H1 (cell line): ENCODE data around the gene TAF10. TPM values are rescaled to one million over a fixed set of nuclear protein-coding genes. Genes with fewer than 3 reads are reported as not detected.

Source experiments
- CTCF ChIA-PET: fragments of 300-600 bp; sonication (Branson Sonifier 250); formaldehyde crosslinking; loops from one replicate; lab custom pipeline; 2021; ENCODE audit not compliant: partially characterized antibody; lab: Charles Lee
- POLR2A ChIA-PET: fragments of 300-600 bp; sonication (Branson Sonifier 250); formaldehyde crosslinking; loops from one replicate; lab custom pipeline; 2021; ENCODE audit warnings: inconsistent platforms; ENCODE audit not compliant: partially characterized antibody; lab: Charles Lee
- DNase-seq, 2 experiments: peaks; one replicate each; pipeline versions ENCODE4 v3.0.0 to v3.0.0-alpha.2; 2010 to 2022; ENCODE audit warnings: low spot score in 2 of 2, low read depth in 1 of 2, mixed read lengths in 1 of 2
- FAIRE-seq: peaks from 2 replicates; lab custom pipeline; 2011; peaks lifted over from hg19 to GRCh38; lab: Jason Lieb, UNC
- H2AFZ ChIP-seq: 2 replicates; pipeline ENCODE4 v1.8.1; 2012; ENCODE audit warnings: low read length, inconsistent platforms
- H2AK5ac ChIP-seq: 2 replicates; pipeline ENCODE4 v1.6.1; 2013; ENCODE audit warnings: low read depth, low read length
- H2BK120ac ChIP-seq: replicated peaks from 2 replicates; pipeline ENCODE3; 2013; ENCODE audit warnings: low read depth, low read length, inconsistent platforms
- H2BK12ac ChIP-seq: 2 replicates; pipeline ENCODE4 v1.6.1; 2013; ENCODE audit warnings: low read depth, low read length
- H2BK15ac ChIP-seq: 2 replicates; pipeline ENCODE4 v1.6.1; 2013; ENCODE audit warnings: low read length
- H2BK20ac ChIP-seq: 2 replicates; pipeline ENCODE4 v1.6.1; 2013; ENCODE audit warnings: low read length
- H2BK5ac ChIP-seq: 2 replicates; pipeline ENCODE4 v1.6.1; 2013; ENCODE audit warnings: low read depth, low read length
- H3K14ac ChIP-seq: 2 replicates; pipeline ENCODE4 v1.6.1; 2013; ENCODE audit warnings: inconsistent platforms; ENCODE audit not compliant: insufficient read length
- H3K18ac ChIP-seq: 2 replicates; pipeline ENCODE4 v1.6.1; 2013; ENCODE audit warnings: low read length; ENCODE audit errors: extremely low read depth
- H3K23ac ChIP-seq: 2 replicates; pipeline ENCODE4 v1.6.1; 2013; ENCODE audit warnings: inconsistent platforms; ENCODE audit not compliant: insufficient read length
- H3K23me2 ChIP-seq: 2 replicates; pipeline ENCODE4 v1.6.1; 2013; ENCODE audit warnings: low read depth, low read length
- H3K27ac ChIP-seq: 2 replicates; pipeline ENCODE4 v1.6.1; 2011; ENCODE audit warnings: low read depth, low read length, inconsistent platforms
- H3K27me3 ChIP-seq, 4 experiments: replicated peaks in 1 of 4; 1 replicate in 1 of 4; 2 replicates in 3 of 4; pipeline versions ENCODE4 v1.6.1 to v1.8.1; 2011 to 2013; ENCODE audit warnings: low read length in 3 of 4, mild to moderate bottlenecking in 3 of 4, inconsistent platforms in 2 of 4, mixed read lengths in 2 of 4, moderate library complexity in 1 of 4; ENCODE audit not compliant: control insufficient read depth in 3 of 4, insufficient read depth in 3 of 4; ENCODE audit errors: extremely low read depth in 1 of 4
- H3K36me3 ChIP-seq, 4 experiments: 2 replicates each; pipeline versions ENCODE4 v1.6.1 to v1.8.1; 2011 to 2013; ENCODE audit warnings: mild to moderate bottlenecking in 4 of 4, low read length in 3 of 4, moderate library complexity in 2 of 4, control low read depth in 1 of 4, inconsistent platforms in 1 of 4; ENCODE audit not compliant: insufficient read depth in 4 of 4, control insufficient read depth in 2 of 4
- H3K4ac ChIP-seq: replicated peaks from 2 replicates; pipeline ENCODE3; 2013; ENCODE audit warnings: low read length, low read depth, mixed read lengths, inconsistent platforms; ENCODE audit not compliant: insufficient read length
- H3K4me1 ChIP-seq, 4 experiments: replicated peaks in 1 of 4; 1 replicate in 1 of 4; 2 replicates in 3 of 4; pipeline versions ENCODE4 v1.6.1 to v1.8.1; 2011 to 2013; ENCODE audit warnings: low read length in 3 of 4, inconsistent platforms in 2 of 4, mixed read lengths in 1 of 4; ENCODE audit not compliant: insufficient read depth in 4 of 4, control insufficient read depth in 3 of 4
- H3K4me2 ChIP-seq, 2 experiments: 2 replicates each; pipeline versions ENCODE4 v1.6.1 to v1.8.1; 2011 to 2013; ENCODE audit warnings: low read depth in 2 of 2, low read length in 2 of 2, control low read depth in 1 of 2, inconsistent platforms in 1 of 2, mild to moderate bottlenecking in 1 of 2; ENCODE audit not compliant: insufficient read depth in 1 of 2
- H3K4me3 ChIP-seq, 4 experiments: fragments of 200-600, 300-600 bp in 1 of 4; sonication (generic), shearing (Covaris generic), sonication (Bioruptor Twin) in 1 of 4; 2 replicates each; pipeline versions ENCODE4 v1.5.1 to v1.8.1; 2011 to 2016; ENCODE audit warnings: low read length in 4 of 4, low read depth in 3 of 4, control low read depth in 2 of 4, inconsistent platforms in 2 of 4, mild to moderate bottlenecking in 2 of 4, mixed read lengths in 1 of 4, moderate library complexity in 1 of 4; ENCODE audit not compliant: insufficient read depth in 2 of 4; ENCODE audit errors: extremely low read depth in 1 of 4
- H3K56ac ChIP-seq: replicated peaks from 2 replicates; pipeline ENCODE3; 2013; ENCODE audit warnings: low read depth, mild to moderate bottlenecking, mixed read lengths, low read length, inconsistent platforms; ENCODE audit not compliant: insufficient read length
- H3K79me1 ChIP-seq: 2 replicates; pipeline ENCODE4 v1.6.1; 2013; ENCODE audit warnings: low read depth, low read length, control low read depth
- H3K79me2 ChIP-seq, 2 experiments: 2 replicates each; pipeline versions ENCODE4 v1.6.1 to v1.8.1; 2012 to 2013; ENCODE audit warnings: low read length in 2 of 2, mild to moderate bottlenecking in 2 of 2, inconsistent platforms in 1 of 2; ENCODE audit not compliant: insufficient read depth in 2 of 2, control insufficient read depth in 1 of 2
- H3K9ac ChIP-seq, 4 experiments: replicated peaks in 1 of 4; 1 replicate in 1 of 4; 2 replicates in 3 of 4; pipeline versions ENCODE4 v1.6.1 to v1.8.1; 2011 to 2013; ENCODE audit warnings: low read depth in 3 of 4, low read length in 3 of 4, control low read depth in 2 of 4, mild to moderate bottlenecking in 2 of 4, moderate library complexity in 2 of 4, inconsistent platforms in 1 of 4; ENCODE audit errors: extremely low read depth in 1 of 4
- H3K9me3 ChIP-seq, 2 experiments: 2 replicates each; pipeline versions ENCODE4 v1.6.1 to v1.8.1; 2012 to 2013; ENCODE audit warnings: mild to moderate bottlenecking in 2 of 2, moderate library complexity in 2 of 2, control low read depth in 1 of 2, inconsistent platforms in 1 of 2, low read depth in 1 of 2, low read length in 1 of 2, mixed read lengths in 1 of 2; ENCODE audit not compliant: insufficient read depth in 2 of 2
- H4K20me1 ChIP-seq, 2 experiments: replicated peaks in 1 of 2; 2 replicates each; pipeline versions ENCODE3 to v1.8.1; 2011 to 2013; ENCODE audit warnings: inconsistent platforms in 2 of 2, low read length in 2 of 2, mild to moderate bottlenecking in 1 of 2; ENCODE audit not compliant: insufficient read depth in 2 of 2, control insufficient read depth in 1 of 2
- H4K5ac ChIP-seq: 2 replicates; pipeline ENCODE4 v1.6.1; 2013; ENCODE audit warnings: low read length, low read depth, mixed read lengths, inconsistent platforms; ENCODE audit not compliant: insufficient read length
- H4K8ac ChIP-seq: 2 replicates; pipeline ENCODE4 v1.8.0; 2013; ENCODE audit warnings: mild to moderate bottlenecking, moderate library complexity, low read length, inconsistent platforms; ENCODE audit not compliant: insufficient read depth; ENCODE audit errors: extremely low read depth
- H4K91ac ChIP-seq: replicated peaks from 2 replicates; pipeline ENCODE3; 2013; ENCODE audit warnings: low read length, mixed read lengths, inconsistent platforms; ENCODE audit not compliant: insufficient read length
- BACH1 ChIP-seq: IDR thresholded peaks from 2 replicates; pipeline ENCODE4 v1.6.1; 2012; ENCODE audit warnings: low read length, improper control_type of control experiment
- BRCA1 ChIP-seq: IDR thresholded peaks from 2 replicates; pipeline ENCODE4 v1.6.1; 2012; ENCODE audit warnings: low read depth, low read length, improper control_type of control experiment
- CEBPB ChIP-seq: IDR thresholded peaks from 2 replicates; pipeline ENCODE4 v1.6.1; 2012; ENCODE audit warnings: low read depth, low read length
- NRF1 ChIP-seq: IDR thresholded peaks from 2 replicates; pipeline ENCODE4 v1.6.1; 2011; ENCODE audit warnings: mild to moderate bottlenecking, low read depth, low read length, improper control_type of control experiment
- RBBP5 ChIP-seq: IDR thresholded peaks from 2 replicates; pipeline ENCODE4 v1.7.1; 2012; ENCODE audit warnings: low read depth, mild to moderate bottlenecking, inconsistent platforms, low read length, moderate library complexity, borderline replicate concordance
- RFX5 ChIP-seq: IDR thresholded peaks from 2 replicates; pipeline ENCODE4 v1.6.1; 2011; ENCODE audit warnings: low read depth, low read length, improper control_type of control experiment, borderline replicate concordance
- RXRA ChIP-seq: IDR thresholded peaks from 2 replicates; pipeline ENCODE4 v1.6.1; 2011; ENCODE audit warnings: low read depth, mild to moderate bottlenecking, low read length, moderate library complexity; ENCODE audit not compliant: insufficient read depth
- SAP30 ChIP-seq: fragments of 300-600 bp; sonication (generic); IDR thresholded peaks from 2 replicates; pipeline ENCODE4 v1.7.1; 2012; ENCODE audit warnings: low read length, moderate library complexity, mild to moderate bottlenecking, inconsistent platforms; ENCODE audit not compliant: insufficient read depth, insufficient replicate concordance
- SP1 ChIP-seq: IDR thresholded peaks from 2 replicates; pipeline ENCODE4 v1.6.1; 2011; ENCODE audit warnings: low read depth, low read length
- SP2 ChIP-seq: IDR thresholded peaks from 2 replicates; pipeline ENCODE4 v1.6.1; 2012; ENCODE audit warnings: mild to moderate bottlenecking, low read length, inconsistent platforms
- SRF ChIP-seq: IDR thresholded peaks from 2 replicates; pipeline ENCODE4 v1.6.1; 2011; ENCODE audit warnings: mild to moderate bottlenecking, low read depth, low read length, moderate library complexity
- TCF12 ChIP-seq: IDR thresholded peaks from 2 replicates; pipeline ENCODE4 v1.6.1; 2011; ENCODE audit warnings: low read depth, mild to moderate bottlenecking, low read length
- WGBS, 2 experiments: shearing (Covaris generic) in 1 of 2; methylation state at CpG; one replicate each; pipeline versions ENCODE4 v1.1.6 to v1.1.7; 2013 to 2015; ENCODE audit warnings: low lambda C conversion rate in 2 of 2, mixed read lengths in 2 of 2, inconsistent platforms in 1 of 2, low coverage in 1 of 2, missing lambda C conversion rate in 1 of 2; ENCODE audit not compliant: insufficient replicate concordance in 2 of 2, insufficient coverage in 1 of 2, insufficient read length in 1 of 2; ENCODE audit errors: extremely low coverage in 1 of 2, missing lambda C conversion rate in 1 of 2; 5-methylcytosine and 5-hydroxymethylcytosine counted together
- polyA plus RNA-seq, 7 experiments: library from polyadenylated mRNA; depleted of rRNA in 3 of 7; stranded (reverse) in 5 of 7; unstranded in 2 of 7; fragments of >200 nt in 5 of 7; fragments of 200-250 nt in 2 of 7; gene quantifications; 1 replicate in 5 of 7; 2 replicates in 1 of 7; 4 replicates in 1 of 7; pipeline versions ENCODE4 v1.2.1 to v1.2.3, GENCODE V29; 2011 to 2013; ENCODE audit warnings: missing spikeins in 2 of 7, mixed read lengths in 2 of 7
- total RNA-seq: library from RNA; stranded (reverse); fragmentation: NEBNext Ultra II Directional; extraction: Animal tissue kit (Norgen Biotek cat#: 25700); gene quantifications from 2 replicates; pipeline ENCODE4 v1.2.1, GENCODE V29; 2021
- TF ChIP-seq, protein P1 (sequence below): IDR thresholded peaks from 2 replicates; pipeline ENCODE4 v1.6.1; 2011; ENCODE audit warnings: low read depth, mild to moderate bottlenecking, low read length; ENCODE audit not compliant: insufficient read depth

TAF10 gene
- total and polyA plus RNA-seq, 2 of the 8 experiments (the other 6 are each of a cell fraction or from before 2014, with no cell fraction given), result 128 to 213 TPM

DNA sequence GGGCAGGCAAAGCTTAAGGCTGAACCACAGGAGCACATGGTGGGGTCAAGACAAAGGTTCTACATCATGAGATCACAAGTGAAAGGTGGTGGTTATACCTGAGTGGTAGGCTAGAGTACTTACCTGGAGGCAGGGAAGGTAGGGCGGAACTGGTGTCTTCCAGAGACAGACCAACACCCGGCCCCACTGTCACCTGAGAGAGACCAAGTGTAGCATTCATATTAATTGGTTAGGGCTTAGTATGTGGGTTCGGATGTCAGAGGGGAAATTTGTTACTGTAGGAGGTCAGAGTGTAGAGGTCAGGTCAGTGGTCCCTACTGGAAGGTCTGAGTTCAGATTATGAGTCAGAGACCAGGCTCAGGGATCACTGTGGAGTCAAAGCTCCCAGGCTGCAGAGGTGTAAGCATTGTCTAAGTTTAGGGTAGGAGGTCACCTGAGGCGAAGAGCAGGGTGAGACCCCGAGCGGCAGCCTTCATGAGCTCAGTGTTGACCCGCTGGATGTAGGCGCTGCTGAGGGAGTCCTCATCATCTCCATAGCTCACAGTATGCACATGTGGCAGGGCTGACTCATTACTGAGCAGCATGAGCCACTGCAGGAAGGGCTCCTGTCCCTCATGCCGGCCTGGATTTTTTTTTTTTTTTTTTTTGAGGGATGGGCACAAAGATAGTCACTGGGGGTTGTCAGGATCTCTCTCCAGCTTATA, 4.0 kb upstream of the TAF10 start:
- no peak for FAIRE-seq
- CTCF ChIA-PET, result interaction anchor here (0.6 to 1.6 kb wide), 4 partner anchors 64 to 237 kb away, joined by 3 to 4 read pairs (median 4); partner anchors contain the start of gene MRPL17
- TF ChIP-seq BRCA1 (no peak), TCF12 (no peak), SRF (no peak), CEBPB (no peak), RXRA (no peak), RBBP5 (no peak), BACH1 (no peak), SP1 (no peak), SAP30 (no peak), SP2 (no peak), RFX5 (no peak), NRF1 (no peak)
- TF ChIP-seq, protein P1, sequence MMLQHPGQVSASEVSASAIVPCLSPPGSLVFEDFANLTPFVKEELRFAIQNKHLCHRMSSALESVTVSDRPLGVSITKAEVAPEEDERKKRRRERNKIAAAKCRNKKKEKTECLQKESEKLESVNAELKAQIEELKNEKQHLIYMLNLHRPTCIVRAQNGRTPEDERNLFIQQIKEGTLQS, result no peak

More for the DNA sequence above, 4.0 kb upstream of the TAF10 start:
- Histone ChIP-seq H3K9ac (no peak overlapping the region), H4K5ac (no peak overlapping the region), H2BK12ac (no peak overlapping the region), H3K4me1 (peaks cover 2 to 13% (median 5%) of the 10 kb centered on the region in 4 experiments; a peak in 6 of 7 replicates), H3K79me2 (peaks cover 0 to 14% of the 10 kb centered on the region in 2 experiments; a peak in 2 of 4 replicates), H2BK20ac (no peak overlapping the region), H3K4me2 (no peak overlapping the region), H3K27ac (no peak overlapping the region), H3K23ac (no peak overlapping the region), H4K20me1 (no peaks in the 10 kb centered on the region), H3K36me3 (peaks cover under 1 to 5% (median 2%) of the 10 kb centered on the region in 4 experiments; a peak in 5 of 8 replicates), H3K23me2 (peaks cover 17% of the 10 kb centered on the region), H4K91ac (no peak overlapping the region), H2AK5ac (no peak overlapping the region), H3K4me3 (no peak overlapping the region), H3K14ac (no peak overlapping the region), H4K8ac (no peak overlapping the region), H3K27me3 (no peaks in the 10 kb centered on the region), H3K79me1 (no peaks in the 10 kb centered on the region; the same call in none of the 2 replicates), H2BK15ac (no peak overlapping the region), H2BK5ac (no peak overlapping the region), H3K18ac (no peak overlapping the region), H3K4ac (no peak overlapping the region), H2AFZ (no peak overlapping the region), H3K56ac (no peak overlapping the region), H3K9me3 (no peaks in the 10 kb centered on the region), H2BK120ac (no peak overlapping the region)
- DNase-seq, result no peak
- POLR2A ChIA-PET, result interaction anchor here (0.9 to 1.0 kb wide), 3 partner anchors 9 to 147 kb away, joined by 3 to 7 read pairs (median 3); no protein-coding TSS in a partner anchor
- 91% methylated on average over 9 of the region's 9 CpGs; no CpG with 5 or more reads in 1 of the 2 experiments for WGBS, 2 experiments
